K562 (cell line): ENCODE measurements around the gene RCSD1. TPM values are rescaled to one million over a fixed set of nuclear protein-coding genes. Genes with fewer than 3 reads are reported as not detected.
A peak's percentile ranks its signal among the peaks of the same experiment; 100 is the strongest.

Source experiments
- AFF4 ChIP-seq: sonication (generic); formaldehyde crosslinking; IDR thresholded peaks from 2 replicates; pipeline ENCODE4 v1.8.0; 2023; ENCODE audit warnings: mild to moderate bottlenecking, missing genetic modification reagents
- HES1 ChIP-seq: fragments of 450-650 bp; IDR thresholded peaks from 2 replicates; pipeline ENCODE4 v1.6.1; 2016; ENCODE audit warnings: low read depth, mild to moderate bottlenecking, moderate library complexity
- ILF3 ChIP-seq: fragments of 450-650 bp; IDR thresholded peaks from 2 replicates; pipeline ENCODE4 v1.6.1; 2018; ENCODE audit warnings: antibody characterized with exemption, mild to moderate bottlenecking, moderate library complexity, borderline replicate concordance
- ILK ChIP-seq: fragments of 450-650 bp; IDR thresholded peaks from 2 replicates; pipeline ENCODE4 v1.6.1; 2016; ENCODE audit warnings: missing genetic modification characterization, low read depth, mild to moderate bottlenecking, missing compliant biosample characterization, moderate library complexity, borderline replicate concordance
- MNT ChIP-seq, 2 experiments: fragments of 450-650 bp; conservative IDR thresholded peaks; 2 replicates each; pipeline ENCODE4 v1.6.1; 2017; ENCODE audit warnings: mild to moderate bottlenecking in 2 of 2, moderate library complexity in 2 of 2
- POLR2G ChIP-seq: fragments of 200-400 bp; formaldehyde crosslinking; IDR thresholded peaks from 2 replicates; pipeline ENCODE4 v1.6.1; 2017; ENCODE audit warnings: low read depth, mild to moderate bottlenecking, antibody characterized with exemption, low read length, moderate library complexity
- RBM14 ChIP-seq: fragments of 200-400 bp; formaldehyde crosslinking; IDR thresholded peaks from 2 replicates; pipeline ENCODE4 v1.6.1; 2018; ENCODE audit warnings: low read depth, mild to moderate bottlenecking, low read length, moderate library complexity, borderline replicate concordance; ENCODE audit not compliant: insufficient read depth
- RBM22 ChIP-seq: fragments of 200-400 bp; formaldehyde crosslinking; IDR thresholded peaks from 2 replicates; pipeline ENCODE4 v1.6.1; 2018; ENCODE audit warnings: low read length, low read depth; ENCODE audit not compliant: poor library complexity, severe bottlenecking
- RCOR1 ChIP-seq, 2 experiments: IDR thresholded peaks; 2 replicates each; pipeline ENCODE4 v1.6.1; 2012; ENCODE audit warnings: low read depth in 2 of 2, low read length in 2 of 2, borderline replicate concordance in 1 of 2, improper control_type of control experiment in 1 of 2
- U2AF1 ChIP-seq: fragments of 200-400 bp; formaldehyde crosslinking; optimal IDR thresholded peaks from 2 replicates; pipeline ENCODE3; 2017; ENCODE audit warnings: mild to moderate bottlenecking, low read depth, low read length, moderate library complexity
- ZMIZ1 ChIP-seq, 2 experiments: fragments of 150-350 bp in 1 of 2; IDR thresholded peaks; 2 replicates each; pipeline ENCODE4 v1.6.1; 2012 to 2016; ENCODE audit warnings: low read depth in 2 of 2, low read length in 2 of 2, mild to moderate bottlenecking in 1 of 2, moderate library complexity in 1 of 2
- ZNF395 ChIP-seq: fragments of 200-800 bp; sonication (Bioruptor generic); IDR thresholded peaks from 2 replicates; pipeline ENCODE4 v1.6.1; 2017; ENCODE audit warnings: missing genetic modification characterization, missing compliant biosample characterization
- polyA plus RNA-seq, 8 experiments: library from polyadenylated mRNA; depleted of rRNA in 4 of 8; stranded (reverse) in 5 of 8; unstranded in 3 of 8; fragments of >200 nt; fragmentation: Nextera tagmentation in 2 of 8; fragmentation: Illumina TruSeq in 1 of 8; extraction: Ambion mirVana in 2 of 8; extraction: Trizol in 1 of 8; gene quantifications; 2 replicates each; pipeline versions ENCODE4 v1.2.1 to v1.2.3, GENCODE V29; 2011 to 2014; ENCODE audit warnings: inconsistent platforms in 1 of 8, missing spikeins in 1 of 8
- total RNA-seq, 7 experiments: library from RNA; depleted of rRNA in 6 of 7; stranded (reverse); fragments of >200 nt in 6 of 7; fragmentation: Illumina TruSeq in 2 of 7; extraction: Trizol in 2 of 7; gene quantifications; 2 replicates each; pipeline versions ENCODE4 v1.2.1 to v1.2.3, GENCODE V29; 2011 to 2021; ENCODE audit warnings: low replicate concordance in 1 of 7

Gene RCSD1
- total and polyA plus RNA-seq, 9 of the 15 experiments (the other 6 are each of a cell fraction or from before 2014, with no cell fraction given) = 7.8 to 69.8 (median 45.3) TPM

GRCh38 chr1:167722152-167722869, 92.3 kb downstream of the RCSD1 start (continued):
- TF ChIP-seq RBM22 (peak; percentile 51), HES1 (0 out of 2 replicates have a peak, but pooled peaks have one; percentile 34), ILK (tag) (no peak), POLR2G (peak; percentile 65), RBM14 (peak; percentile 80; the same call in 1 of the 2 replicates), U2AF1 (peak; percentile 71), MNT (conservative IDR thresholded peaks at IDR 0.05) (peak; percentile 44 to 79; a peak in 2 of 4 replicates), RCOR1 (IDR thresholded peaks at IDR 0.05; ENCODE audit: borderline replicate concordance in 1 of 2, low read depth in 2 of 2, low read length in 2 of 2) (no peak), ZMIZ1 (IDR thresholded peaks at IDR 0.05; ENCODE audit: low read depth in 2 of 2, low read length in 2 of 2) (no peak), AFF4 (CRISPR knock-in tag) (peak; percentile 79; the same call in 1 of the 2 replicates), ZNF395 (CRISPR knock-in tag) (no peak), ILF3 (no peak)
